ENCODE data around the gene SIGLEC12.
"Not testable (repeated sequence)": the region's sequence is repeated elsewhere in the genome, so short reads cannot be mapped to it uniquely, and the experiment has no call there.

The SIGLEC12 gene

GRCh38 chr19:51500931-51501330, 669 bp downstream of the SIGLEC12 start:
- H3K18ac ChIP-seq (ENCODE audit: low read length); H3K36me3 ChIP-seq (replicated peaks in 1 of 2; ENCODE audit: control insufficient read depth in 2 of 2, insufficient read depth in 2 of 2, low read length in 2 of 2); H3K4me2 ChIP-seq (ENCODE audit: insufficient read depth, low read length, poor library complexity, severe bottlenecking); H2AK5ac ChIP-seq (ENCODE audit: low read depth, low read length); H2BK120ac ChIP-seq (ENCODE audit: low read depth, low read length); H2BK5ac ChIP-seq (ENCODE audit: low read length); H2BK15ac ChIP-seq (ENCODE audit: low read length); H3K23ac ChIP-seq (ENCODE audit: low read depth, low read length, poor library complexity); H3K27ac ChIP-seq (replicated peaks; ENCODE audit: low read length); H2BK12ac ChIP-seq (ENCODE audit: low read length); DNase-seq (ENCODE audit: low spot score); H4K8ac ChIP-seq (ENCODE audit: low read depth, low read length); H3K4me1 ChIP-seq (ENCODE audit: control insufficient read depth in 2 of 2, insufficient read depth in 1 of 2, low read depth in 1 of 2, low read length in 2 of 2); H3K4me3 ChIP-seq (ENCODE audit: low read length in 2 of 2); H3K79me1 ChIP-seq (ENCODE audit: low read depth, low read length); H2AFZ ChIP-seq (ENCODE audit: low read length); H4K91ac ChIP-seq (ENCODE audit: low read depth, low read length, poor library complexity); H3K9ac ChIP-seq (ENCODE audit: low read depth, low read length, poor library complexity); H3K14ac ChIP-seq (ENCODE audit: low read length); H3K4ac ChIP-seq (ENCODE audit: low read length); H3K27me3 ChIP-seq (ENCODE audit: control insufficient read depth in 3 of 3, insufficient read depth in 3 of 3, low read depth in 1 of 3, low read length in 3 of 3): not testable (repeated sequence)
- no CpG with 5 or more reads among the region's 8 CpGs for WGBS, 2 donors (ENCODE audit: extremely low coverage in 2 of 2, insufficient read length in 2 of 2, insufficient replicate concordance in 1 of 2)
- peaks cover 0 to 46% of the 10 kb centered on the region in 2 donors for H3K9me3 ChIP-seq (replicated peaks in 1 of 2; ENCODE audit: control insufficient read depth in 2 of 2, insufficient read depth in 1 of 2, low read depth in 1 of 2, low read length in 2 of 2)

- Histone ChIP-seq H3K4me3 (ENCODE audit: low read length in 2 of 2) (peak overlapping the region in 1 of 2 donors; percentile 68), H2BK120ac (ENCODE audit: low read depth, low read length) (no peak overlapping the region), H3K79me1 (ENCODE audit: low read depth, low read length) (no peaks in the 10 kb centered on the region), H3K4ac (ENCODE audit: low read length) (no peak overlapping the region), H2BK5ac (ENCODE audit: low read length) (no peak overlapping the region), H2BK12ac (ENCODE audit: low read length) (no peak overlapping the region), H2BK15ac (ENCODE audit: low read length) (no peak overlapping the region), H3K9me3 (replicated peaks in 1 of 2; ENCODE audit: control insufficient read depth in 2 of 2, insufficient read depth in 1 of 2, low read depth in 1 of 2, low read length in 2 of 2) (peaks cover 0 to 45% of the 10 kb centered on the region in 2 donors), H3K27me3 (ENCODE audit: control insufficient read depth in 3 of 3, insufficient read depth in 3 of 3, low read depth in 1 of 3, low read length in 3 of 3) (peaks cover 0 to 6% (median 1%) of the 10 kb centered on the region in 3 experiments), H3K14ac (ENCODE audit: low read length) (peak overlapping the region; percentile 25), H3K9ac (ENCODE audit: low read depth, low read length, poor library complexity) (no peak overlapping the region), H3K27ac (replicated peaks; ENCODE audit: low read length) (no peak overlapping the region), H3K4me2 (ENCODE audit: insufficient read depth, low read length, poor library complexity, severe bottlenecking) (no peak overlapping the region), H4K91ac (ENCODE audit: low read depth, low read length, poor library complexity) (no peak overlapping the region), H3K4me1 (ENCODE audit: control insufficient read depth in 2 of 2, insufficient read depth in 1 of 2, low read depth in 1 of 2, low read length in 2 of 2) (no peaks in the 10 kb centered on the region), H2AK5ac (ENCODE audit: low read depth, low read length) (no peak overlapping the region), H4K8ac (ENCODE audit: low read depth, low read length) (no peak overlapping the region), H3K18ac (ENCODE audit: low read length) (no peak overlapping the region), H3K36me3 (replicated peaks in 1 of 2; ENCODE audit: control insufficient read depth in 2 of 2, insufficient read depth in 2 of 2, low read length in 2 of 2) (no peaks in the 10 kb centered on the region), H2AFZ (ENCODE audit: low read length) (no peak overlapping the region), H3K23ac (ENCODE audit: low read depth, low read length, poor library complexity) (no peak overlapping the region)
- no peak for DNase-seq (ENCODE audit: low spot score)
- no CpG with 5 or more reads among the region's 3 CpGs for WGBS, 2 donors (ENCODE audit: extremely low coverage in 2 of 2, insufficient read length in 2 of 2, insufficient replicate concordance in 1 of 2)
These were observed 3.9 kb downstream of the SIGLEC12 start for GRCh38 chr19:51497666-51498065.

GRCh38 chr19:51493776-51494175, 7.8 kb downstream of the SIGLEC12 start:
- Histone ChIP-seq H2AK5ac (ENCODE audit: low read depth, low read length) (no peak overlapping the region), H4K8ac (ENCODE audit: low read depth, low read length) (no peak overlapping the region), H3K79me1 (ENCODE audit: low read depth, low read length) (no peaks in the 10 kb centered on the region), H2BK120ac (ENCODE audit: low read depth, low read length) (no peak overlapping the region), H3K9me3 (replicated peaks in 1 of 2; ENCODE audit: control insufficient read depth in 2 of 2, insufficient read depth in 1 of 2, low read depth in 1 of 2, low read length in 2 of 2) (peaks cover 0 to 33% of the 10 kb centered on the region in 2 donors), H3K4me1 (ENCODE audit: control insufficient read depth in 2 of 2, insufficient read depth in 1 of 2, low read depth in 1 of 2, low read length in 2 of 2) (no peaks in the 10 kb centered on the region), H3K4ac (ENCODE audit: low read length) (no peak overlapping the region), H3K4me2 (ENCODE audit: insufficient read depth, low read length, poor library complexity, severe bottlenecking) (no peak overlapping the region), H3K36me3 (replicated peaks in 1 of 2; ENCODE audit: control insufficient read depth in 2 of 2, insufficient read depth in 2 of 2, low read length in 2 of 2) (no peaks in the 10 kb centered on the region), H2BK12ac (ENCODE audit: low read length) (no peak overlapping the region), H3K23ac (ENCODE audit: low read depth, low read length, poor library complexity) (no peak overlapping the region), H3K18ac (ENCODE audit: low read length) (no peak overlapping the region), H3K27ac (replicated peaks; ENCODE audit: low read length) (no peak overlapping the region), H3K27me3 (ENCODE audit: control insufficient read depth in 3 of 3, insufficient read depth in 3 of 3, low read depth in 1 of 3, low read length in 3 of 3) (peaks cover 0 to 6% (median 0%) of the 10 kb centered on the region in 3 experiments), H2AFZ (ENCODE audit: low read length) (no peak overlapping the region), H4K91ac (ENCODE audit: low read depth, low read length, poor library complexity) (no peak overlapping the region), H2BK5ac (ENCODE audit: low read length) (no peak overlapping the region), H3K9ac (ENCODE audit: low read depth, low read length, poor library complexity) (no peak overlapping the region), H2BK15ac (ENCODE audit: low read length) (no peak overlapping the region), H3K4me3 (ENCODE audit: low read length in 2 of 2) (no peak overlapping the region), H3K14ac (ENCODE audit: low read length) (no peak overlapping the region)
- DNase-seq (ENCODE audit: low spot score), result no peak
- no CpG with 5 or more reads among the region's 2 CpGs for WGBS, 2 donors (ENCODE audit: extremely low coverage in 2 of 2, insufficient read length in 2 of 2, insufficient replicate concordance in 1 of 2)

- H3K14ac ChIP-seq (ENCODE audit: low read length), result no peak overlapping the region
- H3K4me3 ChIP-seq (ENCODE audit: low read length in 2 of 2), result no peak overlapping the region
- no peak overlapping the region for H3K23ac ChIP-seq (ENCODE audit: low read depth, low read length, poor library complexity)
- no peaks in the 10 kb centered on the region for H3K36me3 ChIP-seq (replicated peaks in 1 of 2; ENCODE audit: control insufficient read depth in 2 of 2, insufficient read depth in 2 of 2, low read length in 2 of 2)
- H2BK12ac ChIP-seq (ENCODE audit: low read length), result no peak overlapping the region
- H4K8ac ChIP-seq (ENCODE audit: low read depth, low read length), result no peak overlapping the region
- no peak overlapping the region for H2AFZ ChIP-seq (ENCODE audit: low read length)
- no peak overlapping the region for H2BK120ac ChIP-seq (ENCODE audit: low read depth, low read length)
- H2BK5ac ChIP-seq (ENCODE audit: low read length), result no peak overlapping the region
- H3K18ac ChIP-seq (ENCODE audit: low read length), result no peak overlapping the region
- no peak overlapping the region for H2AK5ac ChIP-seq (ENCODE audit: low read depth, low read length)
- peaks cover 0 to 21% of the 10 kb centered on the region in 2 donors for H3K9me3 ChIP-seq (replicated peaks in 1 of 2; ENCODE audit: control insufficient read depth in 2 of 2, insufficient read depth in 1 of 2, low read depth in 1 of 2, low read length in 2 of 2)
- no peak overlapping the region for H3K9ac ChIP-seq (ENCODE audit: low read depth, low read length, poor library complexity)
- no peak overlapping the region for H2BK15ac ChIP-seq (ENCODE audit: low read length)
- no peak overlapping the region for H3K27ac ChIP-seq (replicated peaks; ENCODE audit: low read length)
- DNase-seq (ENCODE audit: low spot score), result no peak
- no CpG with 5 or more reads among the region's 7 CpGs for WGBS, 2 donors (ENCODE audit: extremely low coverage in 2 of 2, insufficient read length in 2 of 2, insufficient replicate concordance in 1 of 2)
- H3K4me1 ChIP-seq (ENCODE audit: control insufficient read depth in 2 of 2, insufficient read depth in 1 of 2, low read depth in 1 of 2, low read length in 2 of 2), result no peaks in the 10 kb centered on the region
- H3K4ac ChIP-seq (ENCODE audit: low read length), result no peak overlapping the region
- no peaks in the 10 kb centered on the region for H3K79me1 ChIP-seq (ENCODE audit: low read depth, low read length)
- H4K91ac ChIP-seq (ENCODE audit: low read depth, low read length, poor library complexity), result no peak overlapping the region
- H3K27me3 ChIP-seq (ENCODE audit: control insufficient read depth in 3 of 3, insufficient read depth in 3 of 3, low read depth in 1 of 3, low read length in 3 of 3), result peaks cover 0 to 6% (median 0%) of the 10 kb centered on the region in 3 experiments
- no peak overlapping the region for H3K4me2 ChIP-seq (ENCODE audit: insufficient read depth, low read length, poor library complexity, severe bottlenecking)
These were observed 10.0 kb downstream of the SIGLEC12 start for GRCh38 chr19:51491586-51491985.
